ENCODE results near the gene ACVR1. TPM values are rescaled to one million over a fixed set of nuclear protein-coding genes. Genes with fewer than 3 reads are reported as not detected.

ACVR1 gene
- polyA plus RNA-seq, 1 of the 3 experiments (the other 2 are of a cell fraction): 22.4 TPM

DNA sequence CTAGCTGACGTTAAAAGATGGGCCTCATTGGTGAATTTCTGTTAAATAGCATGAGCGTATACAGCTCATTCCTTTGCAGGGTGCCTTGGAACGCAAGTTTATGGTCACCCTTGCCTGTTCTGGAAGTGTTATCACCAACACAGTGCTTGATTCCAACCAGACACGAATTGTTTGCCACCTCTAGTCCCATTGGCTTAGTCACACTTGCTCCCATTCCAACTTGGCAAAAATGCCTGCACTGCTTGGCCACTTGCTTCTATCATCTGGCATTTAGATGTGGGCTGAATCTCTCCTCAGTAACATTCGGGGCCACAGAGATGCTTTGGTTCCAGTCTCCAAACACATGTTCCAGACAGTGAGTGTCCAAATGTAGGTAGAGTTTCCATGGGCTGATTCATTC lies 27.5 kb upstream of the ACVR1 start:
- Histone ChIP-seq H3K27me3 (ENCODE audit: insufficient read depth) (no peaks in the 10 kb centered on the region), H3F3A (replicated peaks; ENCODE audit: insufficient read depth) (no peaks in the 10 kb centered on the region), H2AFZ (ENCODE audit: low read depth) (no peak overlapping the region), H3K27ac (ENCODE audit: low read depth in 2 of 2, low read length in 1 of 2) (no peak overlapping the region), H3K9ac (no peak overlapping the region), H3K4me1 (ENCODE audit: control insufficient read depth in 1 of 2, insufficient read depth in 2 of 2, low read depth in 1 of 2, low read length in 1 of 2) (no peaks in the 10 kb centered on the region), H3K9me2 (no peaks in the 10 kb centered on the region), H4K20me1 (ENCODE audit: insufficient read depth) (no peaks in the 10 kb centered on the region), H3K4me3 (ENCODE audit: low read depth in 2 of 2, low read length in 1 of 2) (no peak overlapping the region), H3K9me3 (no peaks in the 10 kb centered on the region), H3K4me2 (no peak overlapping the region), H3K36me3 (replicated peaks in 1 of 2; ENCODE audit: control insufficient read depth in 1 of 2, insufficient read depth in 2 of 2, low read length in 1 of 2) (no peaks in the 10 kb centered on the region), H3K79me2 (ENCODE audit: insufficient read depth) (no peaks in the 10 kb centered on the region)
- POLR2A ChIA-PET: no interaction called here
- 74% methylated on average over 5 of the region's 5 CpGs for WGBS (ENCODE audit: low lambda C conversion rate)
- no peak for DNase-seq
- CTCF ChIA-PET: no interaction called here
- TF ChIP-seq ELF1 (IDR thresholded peaks at IDR 0.05): no peak
- no peak for TF ChIP-seq EP300 (IDR thresholded peaks at IDR 0.05; ENCODE audit: borderline replicate concordance in 1 of 2, low read depth in 1 of 2, low read length in 1 of 2)
- TF ChIP-seq, protein P1, sequence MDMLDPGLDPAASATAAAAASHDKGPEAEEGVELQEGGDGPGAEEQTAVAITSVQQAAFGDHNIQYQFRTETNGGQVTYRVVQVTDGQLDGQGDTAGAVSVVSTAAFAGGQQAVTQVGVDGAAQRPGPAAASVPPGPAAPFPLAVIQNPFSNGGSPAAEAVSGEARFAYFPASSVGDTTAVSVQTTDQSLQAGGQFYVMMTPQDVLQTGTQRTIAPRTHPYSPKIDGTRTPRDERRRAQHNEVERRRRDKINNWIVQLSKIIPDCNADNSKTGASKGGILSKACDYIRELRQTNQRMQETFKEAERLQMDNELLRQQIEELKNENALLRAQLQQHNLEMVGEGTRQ (IDR thresholded peaks at IDR 0.05; ENCODE audit: borderline replicate concordance, low read depth, low read length): no peak
- TF ChIP-seq TEAD4 (IDR thresholded peaks at IDR 0.05; ENCODE audit: borderline replicate concordance, insufficient read depth): no peak
- no peak for TF ChIP-seq REST (IDR thresholded peaks at IDR 0.05; ENCODE audit: low read depth, low read length)
- TF ChIP-seq TCF12 (IDR thresholded peaks at IDR 0.05): no peak
- no peak for TF ChIP-seq NFIC (IDR thresholded peaks at IDR 0.05; ENCODE audit: borderline replicate concordance)
- TF ChIP-seq POLR2AphosphoS5 (IDR thresholded peaks at IDR 0.05; ENCODE audit: low read depth, low read length): no peak
- TF ChIP-seq MEF2A (IDR thresholded peaks at IDR 0.05; ENCODE audit: borderline replicate concordance, low read depth): no peak
- no peak for TF ChIP-seq JUND (IDR thresholded peaks at IDR 0.05)
- no peak for TF ChIP-seq RCOR1 (IDR thresholded peaks at IDR 0.05; ENCODE audit: low read length)
- TF ChIP-seq USF1 (IDR thresholded peaks at IDR 0.05; ENCODE audit: borderline replicate concordance, low read depth): no peak
- no peak for TF ChIP-seq TAF1 (IDR thresholded peaks at IDR 0.05; ENCODE audit: borderline replicate concordance, low read depth, low read length)
- no peak for TF ChIP-seq FOXJ3 (CRISPR knock-in tag; IDR thresholded peaks at IDR 0.05)
- TF ChIP-seq RAD21 (IDR thresholded peaks at IDR 0.05; ENCODE audit: low read length): no peak
- TF ChIP-seq CHD2 (IDR thresholded peaks at IDR 0.05; ENCODE audit: low read length, partially characterized antibody): no peak
- TF ChIP-seq GABPA (IDR thresholded peaks at IDR 0.05; ENCODE audit: low read depth): no peak
- no peak for TF ChIP-seq ZBTB33 (IDR thresholded peaks at IDR 0.05; ENCODE audit: borderline replicate concordance, low read depth)

All from SK-N-SH (cell line).